OCI-LY1 (cell line): ENCODE measurements around the gene CD79A.

ENCODE experiments used
- H2AFZ ChIP-seq: fragments of 200-600 bp; sonication (generic), shearing (Covaris generic); 2 replicates; pipeline ENCODE4 v1.6.0; 2014; ENCODE audit warnings: antibody characterized with exemption, mild to moderate bottlenecking, low read length
- H3F3A ChIP-seq: fragments of 200-600 bp; sonication (generic), shearing (Covaris generic); 2 replicates; pipeline ENCODE4 v1.6.0; 2014; ENCODE audit warnings: mild to moderate bottlenecking, antibody characterized with exemption, low read length, moderate library complexity; ENCODE audit not compliant: insufficient read depth
- H3K27ac ChIP-seq: fragments of 200-600 bp; sonication (generic); 2 replicates; pipeline ENCODE4 v1.5.1; 2014; ENCODE audit warnings: low read length, mixed run types, mild to moderate bottlenecking, low read depth; ENCODE audit not compliant: poor library complexity, severe bottlenecking
- H3K27me3 ChIP-seq: fragments of 200-600 bp; sonication (generic); 2 replicates; pipeline ENCODE4 v1.6.0; 2014; ENCODE audit warnings: antibody characterized with exemption, mild to moderate bottlenecking, low read length, moderate library complexity; ENCODE audit not compliant: insufficient read depth
- H3K36me3 ChIP-seq: fragments of 200-600 bp; sonication (generic); 2 replicates; pipeline ENCODE4 v1.6.1; 2014; ENCODE audit warnings: mild to moderate bottlenecking, antibody characterized with exemption, low read length, moderate library complexity, mixed read lengths; ENCODE audit not compliant: insufficient read depth
- H3K4me1 ChIP-seq: fragments of 200-600 bp; sonication (generic); 2 replicates; pipeline ENCODE4 v1.5.1; 2014; ENCODE audit warnings: mild to moderate bottlenecking, low read length, moderate library complexity; ENCODE audit not compliant: insufficient read depth, severe bottlenecking
- H3K4me2 ChIP-seq: fragments of 200-600 bp; sonication (generic), shearing (Covaris generic); 2 replicates; pipeline ENCODE4 v1.6.1; 2014; ENCODE audit warnings: low read length
- H3K4me3 ChIP-seq: fragments of 200-600 bp; sonication (generic); 2 replicates; pipeline ENCODE4 v1.5.1; 2014; ENCODE audit warnings: low read length, low read depth, mild to moderate bottlenecking, mixed read lengths; ENCODE audit not compliant: poor library complexity, severe bottlenecking
- H3K79me2 ChIP-seq: fragments of 200-600 bp; shearing (Covaris generic); 2 replicates; pipeline ENCODE4 v1.6.1; 2016; ENCODE audit warnings: mixed run types, low read length, mixed read lengths; ENCODE audit not compliant: insufficient read depth
- H3K9ac ChIP-seq: fragments of 200-600 bp; sonication (generic), shearing (Covaris generic); 2 replicates; pipeline ENCODE4 v1.6.1; 2014; ENCODE audit warnings: mild to moderate bottlenecking, low read length, mixed read lengths
- H3K9me2 ChIP-seq: fragments of 200-600 bp; sonication (generic), shearing (Covaris generic); 2 replicates; pipeline ENCODE4 v1.6.1; 2014; ENCODE audit warnings: low read depth, mild to moderate bottlenecking, low read length, mixed read lengths
- H3K9me3 ChIP-seq: fragments of 200-600 bp; shearing (Covaris generic); 2 replicates; pipeline ENCODE4 v1.6.1; 2014; ENCODE audit warnings: low read length, mixed read lengths
- H4K20me1 ChIP-seq: fragments of 200-600 bp; sonication (generic), shearing (Covaris generic); 2 replicates; pipeline ENCODE4 v1.6.0; 2016; ENCODE audit warnings: mild to moderate bottlenecking, low read length; ENCODE audit not compliant: insufficient read depth
- CTCF ChIP-seq: fragments of 200-600 bp; sonication (generic), shearing (Covaris generic); IDR thresholded peaks from 2 replicates; pipeline ENCODE4 v1.5.1; 2017; ENCODE audit warnings: mild to moderate bottlenecking, antibody characterized with exemption, low read length, moderate library complexity, mixed read lengths
- EZH2 ChIP-seq: fragments of 200-600 bp; sonication (generic), shearing (Covaris generic); IDR thresholded peaks from 2 replicates; pipeline ENCODE4 v1.8.0; 2017; ENCODE audit warnings: borderline replicate concordance, mixed run types, mild to moderate bottlenecking, antibody characterized with exemption, low read length, moderate library complexity, mixed read lengths

CD79A gene

GRCh38 chr19:41866284-41866683, 10.8 kb upstream of the CD79A start:
- Histone ChIP-seq H3K36me3 (peaks cover 97% of the 10 kb centered on the region), H3K79me2 (peaks cover 39% of the 10 kb centered on the region), H3K27ac (peak overlapping the region; percentile 100), H3K9me2 (no peaks in the 10 kb centered on the region), H3K4me2 (peak overlapping the region; percentile 55), H3K4me3 (peak overlapping the region; percentile 42), H3K9me3 (no peaks in the 10 kb centered on the region), H3K9ac (peak overlapping the region; percentile 28; the same call in 1 of the 2 replicates), H3K27me3 (no peaks in the 10 kb centered on the region), H3F3A (peaks cover 7% of the 10 kb centered on the region; the same call in 1 of the 2 replicates), H2AFZ (no peak overlapping the region), H3K4me1 (peaks cover 89% of the 10 kb centered on the region), H4K20me1 (no peaks in the 10 kb centered on the region)
- TF ChIP-seq CTCF (no peak), EZH2 (no peak)

DNA sequence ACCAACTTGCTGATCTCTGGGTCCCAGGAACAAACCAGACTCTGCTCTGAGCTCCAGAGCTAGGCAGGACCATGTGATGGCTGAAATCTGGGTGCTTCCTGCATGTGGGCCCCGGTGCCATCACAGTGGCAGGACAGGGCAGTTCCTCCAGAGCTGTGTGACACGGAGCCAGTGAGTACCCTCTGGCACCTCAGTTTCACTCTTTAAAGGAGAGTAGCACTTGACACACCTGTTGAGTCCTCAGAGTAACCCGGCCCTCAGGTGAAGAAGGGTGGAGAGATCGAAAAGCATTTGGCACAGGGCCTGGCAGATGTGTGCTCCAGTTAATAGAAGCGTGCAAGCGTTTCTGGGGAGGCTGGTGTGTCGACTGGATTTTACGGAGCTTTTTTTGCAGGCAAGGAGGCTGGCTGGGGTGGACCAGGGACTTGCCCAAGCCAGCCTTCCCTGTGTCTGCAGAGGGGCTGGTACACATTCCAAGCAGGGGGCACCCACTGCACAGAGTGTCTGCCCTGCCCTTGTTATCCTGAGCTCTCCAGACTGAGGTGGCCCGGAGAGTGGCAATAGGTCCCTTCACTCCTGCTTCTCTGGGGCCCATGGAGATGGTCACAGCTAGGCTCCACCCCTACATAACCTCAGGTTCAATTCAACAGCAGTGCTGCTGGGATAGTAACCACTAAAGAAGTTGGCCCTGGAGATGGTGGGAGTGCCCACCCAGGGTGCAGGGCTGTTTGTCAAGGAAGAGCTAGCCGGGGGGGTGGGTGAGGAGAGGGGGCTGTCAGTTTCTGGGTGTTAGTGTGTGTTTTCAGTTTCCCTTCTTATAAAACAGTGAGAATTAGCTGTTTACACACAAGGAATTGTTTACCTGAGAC, 8.7 kb upstream of the CD79A start:
- Histone ChIP-seq H3K27ac (peak overlapping the region; percentile 100), H3K27me3 (no peaks in the 10 kb centered on the region), H3K9ac (peak overlapping the region; percentile 50; the same call in 1 of the 2 replicates), H3F3A (peaks cover 14% of the 10 kb centered on the region), H3K4me3 (peak overlapping the region; percentile 30), H3K9me2 (no peaks in the 10 kb centered on the region), H3K79me2 (peaks cover 19% of the 10 kb centered on the region), H2AFZ (no peak overlapping the region), H3K4me1 (peaks cover 72% of the 10 kb centered on the region), H3K4me2 (peak overlapping the region; percentile 55), H3K36me3 (peaks cover 89% of the 10 kb centered on the region), H3K9me3 (no peaks in the 10 kb centered on the region), H4K20me1 (no peaks in the 10 kb centered on the region)
- TF ChIP-seq CTCF = no peak
- no peak for TF ChIP-seq EZH2

GRCh38 chr19:41868989-41869300, 8.1 kb upstream of the CD79A start:
- Histone ChIP-seq H3K36me3 (peaks cover 83% of the 10 kb centered on the region), H3F3A (peaks cover 14% of the 10 kb centered on the region)

More at GRCh38 chr19:41868989-41869300, 8.1 kb upstream of the CD79A start:
- Histone ChIP-seq H4K20me1 (no peaks in the 10 kb centered on the region), H3K9me2 (no peaks in the 10 kb centered on the region), H2AFZ (no peak overlapping the region), H3K9me3 (no peaks in the 10 kb centered on the region), H3K4me3 (peak overlapping the region; percentile 30), H3K27me3 (no peaks in the 10 kb centered on the region), H3K27ac (peak overlapping the region; percentile 100), H3K79me2 (peaks cover 16% of the 10 kb centered on the region; the same call in 1 of the 2 replicates), H3K4me2 (peak overlapping the region; percentile 55; the same call in 1 of the 2 replicates), H3K4me1 (peaks cover 68% of the 10 kb centered on the region), H3K9ac (peak overlapping the region; percentile 50; the same call in 1 of the 2 replicates)
- TF ChIP-seq CTCF (no peak), EZH2 (no peak)
